GM21367 (cell line): ENCODE results near the gene SYT7.

Source experiments
- ATAC-seq: cut with Tn5 transposase; IDR thresholded peaks from one replicate; pipeline ENCODE4 v1.9.1; 2021; ENCODE audit not compliant: unreplicated experiment

Gene SYT7

GRCh38 chr11:61503135-61503770 lies 77.6 kb downstream of the SYT7 start:
- ATAC-seq, result no peak

- ATAC-seq, result no peak
Measured at GRCh38 chr11:61502522-61502921, 78.4 kb downstream of the SYT7 start.

GRCh38 chr11:61499816-61500491 lies 80.9 kb downstream of the SYT7 start:
- ATAC-seq, result no peak

GRCh38 chr11:61498767-61499341 lies 82.0 kb downstream of the SYT7 start:
- ATAC-seq, result no peak

- ATAC-seq, result no peak
Measured at GRCh38 chr11:61497876-61498275, 83.0 kb downstream of the SYT7 start.

- ATAC-seq, result no peak
Measured at GRCh38 chr11:61497473-61497872, 83.4 kb downstream of the SYT7 start.

GRCh38 chr11:61496602-61497400 lies 84.1 kb downstream of the SYT7 start:
- ATAC-seq, result no peak

GRCh38 chr11:61495801-61496601 lies 84.9 kb downstream of the SYT7 start:
- no peak for ATAC-seq

- no peak for ATAC-seq
Measured at GRCh38 chr11:61494381-61494961, 86.4 kb downstream of the SYT7 start.

GRCh38 chr11:61491736-61492395 lies 89.0 kb downstream of the SYT7 start:
- ATAC-seq, result no peak

GRCh38 chr11:61489833-61490721 lies 90.8 kb downstream of the SYT7 start:
- ATAC-seq, result no peak

- ATAC-seq, result no peak
Measured at GRCh38 chr11:61488651-61489291, 92.1 kb downstream of the SYT7 start.

GRCh38 chr11:61487342-61488025 lies 93.4 kb downstream of the SYT7 start:
- ATAC-seq, result no peak

- no peak for ATAC-seq
Measured at GRCh38 chr11:61486779-61487178, 94.1 kb downstream of the SYT7 start.

- no peak for ATAC-seq
Measured at GRCh38 chr11:61486011-61486620, 94.8 kb downstream of the SYT7 start.

- no peak for ATAC-seq
Measured at GRCh38 chr11:61485080-61485479, 95.8 kb downstream of the SYT7 start.

GRCh38 chr11:61484541-61484940 lies 96.3 kb downstream of the SYT7 start:
- no peak for ATAC-seq
